OCI-LY7 (cell line): Measurements from ENCODE around the gene ARHGEF11.

Experiments used
- EZH2phosphoT487 ChIP-seq: fragments of 200-600 bp; sonication (generic); IDR thresholded peaks from 2 replicates; pipeline ENCODE4 v1.6.1; 2018; ENCODE audit warnings: low read depth, borderline replicate concordance, mild to moderate bottlenecking, mixed run types, antibody characterized with exemption, low read length, moderate library complexity, mixed read lengths
- TF ChIP-seq, protein P1 (sequence below): fragments of 200-600 bp; sonication (generic); conservative IDR thresholded peaks from 2 replicates; pipeline ENCODE4 v1.5.1; 2014; ENCODE audit warnings: mild to moderate bottlenecking, antibody characterized with exemption, low read length, moderate library complexity, mixed read lengths

DNA sequence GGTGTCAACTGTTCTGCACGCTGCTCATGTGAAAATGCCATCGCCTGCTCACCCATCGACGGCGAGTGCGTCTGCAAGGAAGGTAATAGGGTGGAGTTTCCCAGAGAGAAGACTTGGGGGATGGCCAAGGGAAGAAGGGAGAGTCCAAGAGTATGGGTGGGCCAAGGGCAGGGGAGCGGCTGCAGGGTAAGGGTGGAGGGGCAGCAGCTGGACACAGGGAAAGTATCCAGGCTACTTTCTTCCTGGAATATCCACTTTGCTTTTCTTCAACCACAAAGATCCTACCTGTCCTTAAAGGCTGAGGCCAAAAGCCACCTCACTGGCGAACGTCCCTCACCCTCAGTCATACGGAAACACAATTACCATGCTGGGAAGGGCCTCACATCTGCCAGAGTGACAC, 136.6 kb downstream of the ARHGEF11 start:
- TF ChIP-seq, protein P1, sequence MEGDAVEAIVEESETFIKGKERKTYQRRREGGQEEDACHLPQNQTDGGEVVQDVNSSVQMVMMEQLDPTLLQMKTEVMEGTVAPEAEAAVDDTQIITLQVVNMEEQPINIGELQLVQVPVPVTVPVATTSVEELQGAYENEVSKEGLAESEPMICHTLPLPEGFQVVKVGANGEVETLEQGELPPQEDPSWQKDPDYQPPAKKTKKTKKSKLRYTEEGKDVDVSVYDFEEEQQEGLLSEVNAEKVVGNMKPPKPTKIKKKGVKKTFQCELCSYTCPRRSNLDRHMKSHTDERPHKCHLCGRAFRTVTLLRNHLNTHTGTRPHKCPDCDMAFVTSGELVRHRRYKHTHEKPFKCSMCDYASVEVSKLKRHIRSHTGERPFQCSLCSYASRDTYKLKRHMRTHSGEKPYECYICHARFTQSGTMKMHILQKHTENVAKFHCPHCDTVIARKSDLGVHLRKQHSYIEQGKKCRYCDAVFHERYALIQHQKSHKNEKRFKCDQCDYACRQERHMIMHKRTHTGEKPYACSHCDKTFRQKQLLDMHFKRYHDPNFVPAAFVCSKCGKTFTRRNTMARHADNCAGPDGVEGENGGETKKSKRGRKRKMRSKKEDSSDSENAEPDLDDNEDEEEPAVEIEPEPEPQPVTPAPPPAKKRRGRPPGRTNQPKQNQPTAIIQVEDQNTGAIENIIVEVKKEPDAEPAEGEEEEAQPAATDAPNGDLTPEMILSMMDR = no peak
- no peak for TF ChIP-seq EZH2phosphoT487
